A673 (cell line): ENCODE data around the gene PVALEF.

ENCODE experiments used
- CTCF ChIP-seq: fragments of 300-800, 200-600 bp; sonication (generic); conservative IDR thresholded peaks from 2 replicates; pipeline ENCODE4 v1.5.1; 2017; ENCODE audit warnings: low read depth, mild to moderate bottlenecking, antibody characterized with exemption, low read length, moderate library complexity, mixed read lengths
- EZH2 ChIP-seq: fragments of 200-600 bp; sonication (generic); IDR thresholded peaks from 2 replicates; pipeline ENCODE4 v1.6.1; 2017; ENCODE audit warnings: borderline replicate concordance, low read depth, mild to moderate bottlenecking, mixed read lengths, antibody characterized with exemption, low read length; ENCODE audit not compliant: poor library complexity, severe bottlenecking

DNA sequence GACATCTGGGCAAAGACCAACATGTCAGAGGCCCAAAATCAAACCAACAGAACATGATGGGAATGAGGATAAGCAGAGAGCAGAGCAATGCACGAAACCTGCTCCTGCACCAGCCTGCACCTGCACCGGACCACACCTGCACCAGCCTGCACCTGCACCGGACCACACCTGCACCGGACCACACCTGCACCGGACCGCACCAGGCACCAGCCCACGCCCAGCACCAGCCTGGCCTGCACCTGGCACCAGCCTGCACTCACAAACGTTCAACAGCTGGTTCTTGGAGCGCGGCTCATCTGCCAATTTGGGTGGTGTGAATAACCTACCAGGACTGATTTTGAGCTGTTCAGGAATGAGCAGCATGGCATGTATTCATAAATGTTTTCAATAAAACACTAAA, 39.3 kb downstream of the PVALEF start:
- TF ChIP-seq CTCF (no peak), EZH2 (no peak)
